Measurements from ENCODE around the gene AMFR. TPM values are rescaled to one million over a fixed set of nuclear protein-coding genes. Genes with fewer than 3 reads are reported as not detected.

The AMFR gene
- total and polyA plus RNA-seq, 4 donors, result 39.5 to 86.1 (median 61.2) TPM

GRCh38 chr16:56328276-56329022 lies 96.9 kb downstream of the AMFR start:
- ATAC-seq (ENCODE audit: insufficient read depth, low FRiP score) (no peak), DNase-seq (no peak)
- no peaks in the 10 kb centered on the region for H3K9me3 ChIP-seq (ENCODE audit: control insufficient read depth in 4 of 4, insufficient read depth in 3 of 4, low read length in 3 of 4)
- WGBS, 2 donors, result 83 to 97% methylated on average over 22 of the region's 22 CpGs
- no peak overlapping the region for H3K27ac ChIP-seq (ENCODE audit: low read depth in 1 of 2, low read length in 1 of 2)
- peaks cover 0 to 6% (median under 1%) of the 10 kb centered on the region in 4 donors for H3K36me3 ChIP-seq (ENCODE audit: control insufficient read depth in 4 of 4, insufficient read depth in 4 of 4, low read length in 4 of 4)
- no peak overlapping the region for H3K9ac ChIP-seq (ENCODE audit: insufficient read depth in 1 of 2, low read length in 2 of 2)
- no peaks in the 10 kb centered on the region for H3K27me3 ChIP-seq (ENCODE audit: control insufficient read depth in 3 of 3, insufficient read depth in 3 of 3, low read length in 2 of 3)
- H3K4me3 ChIP-seq, result no peak overlapping the region
- no peak for TF ChIP-seq CTCF (IDR thresholded peaks at IDR 0.05; ENCODE audit: control extremely low read depth, extremely low read depth)
- no peaks in the 10 kb centered on the region for H3K4me1 ChIP-seq (ENCODE audit: control insufficient read depth in 5 of 5, insufficient read depth in 5 of 5, low read length in 5 of 5)

- peaks cover 0 to 6% (median 0%) of the 10 kb centered on the region in 4 donors for H3K36me3 ChIP-seq (ENCODE audit: control insufficient read depth in 4 of 4, insufficient read depth in 4 of 4, low read length in 4 of 4)
- DNase-seq (no peak), ATAC-seq (ENCODE audit: insufficient read depth, low FRiP score) (no peak)
- H3K27me3 ChIP-seq (ENCODE audit: control insufficient read depth in 3 of 3, insufficient read depth in 3 of 3, low read length in 2 of 3), result no peaks in the 10 kb centered on the region
- 85 to 93% methylated on average over 6 of the region's 6 CpGs for WGBS, 2 donors
- no peak overlapping the region for H3K9ac ChIP-seq (ENCODE audit: insufficient read depth in 1 of 2, low read length in 2 of 2)
- no peaks in the 10 kb centered on the region for H3K9me3 ChIP-seq (ENCODE audit: control insufficient read depth in 4 of 4, insufficient read depth in 3 of 4, low read length in 3 of 4)
- no peak overlapping the region for H3K4me3 ChIP-seq
- H3K4me1 ChIP-seq (ENCODE audit: control insufficient read depth in 5 of 5, insufficient read depth in 5 of 5, low read length in 5 of 5), result no peaks in the 10 kb centered on the region
- H3K27ac ChIP-seq (ENCODE audit: low read depth in 1 of 2, low read length in 1 of 2), result no peak overlapping the region
- no peak for TF ChIP-seq CTCF (IDR thresholded peaks at IDR 0.05; ENCODE audit: control extremely low read depth, extremely low read depth)
Observed at GRCh38 chr16:56327929-56328258, 97.5 kb downstream of the AMFR start.

GRCh38 chr16:56327071-56327928 lies 98.0 kb downstream of the AMFR start:
- ATAC-seq (ENCODE audit: insufficient read depth, low FRiP score) (no peak), DNase-seq (no peak)
- Histone ChIP-seq H3K9me3 (ENCODE audit: control insufficient read depth in 4 of 4, insufficient read depth in 3 of 4, low read length in 3 of 4) (no peaks in the 10 kb centered on the region), H3K9ac (ENCODE audit: insufficient read depth in 1 of 2, low read length in 2 of 2) (no peak overlapping the region), H3K36me3 (ENCODE audit: control insufficient read depth in 4 of 4, insufficient read depth in 4 of 4, low read length in 4 of 4) (peaks cover 0 to 6% (median 0%) of the 10 kb centered on the region in 4 donors), H3K4me1 (ENCODE audit: control insufficient read depth in 5 of 5, insufficient read depth in 5 of 5, low read length in 5 of 5) (no peaks in the 10 kb centered on the region), H3K4me3 (no peak overlapping the region), H3K27ac (ENCODE audit: low read depth in 1 of 2, low read length in 1 of 2) (no peak overlapping the region), H3K27me3 (ENCODE audit: control insufficient read depth in 3 of 3, insufficient read depth in 3 of 3, low read length in 2 of 3) (no peaks in the 10 kb centered on the region)
- 82 to 92% methylated on average over 18 of the region's 18 CpGs for WGBS, 2 donors
- TF ChIP-seq CTCF (IDR thresholded peaks at IDR 0.05; ENCODE audit: control extremely low read depth, extremely low read depth), result no peak

Data from lung (tissue), 12 donors.